GM10266 (cell line): ENCODE results near the gene NANOGP8.
"Not testable (repeated sequence)": the region's sequence is repeated elsewhere in the genome, so short reads cannot be mapped to it uniquely, and the experiment has no call there.

ENCODE experiments used
- DNase-seq: peaks from one replicate; pipeline ENCODE4 v3.0.0; 2012; ENCODE audit errors: extremely low spot score
- TF ChIP-seq, protein P1 (sequence below): IDR thresholded peaks from 2 replicates; pipeline ENCODE4 v1.5.1; 2012; ENCODE audit warnings: mild to moderate bottlenecking, low read depth; ENCODE audit not compliant: control insufficient read depth, insufficient read depth; ENCODE audit errors: missing control alignments

NANOGP8 gene, protein sequence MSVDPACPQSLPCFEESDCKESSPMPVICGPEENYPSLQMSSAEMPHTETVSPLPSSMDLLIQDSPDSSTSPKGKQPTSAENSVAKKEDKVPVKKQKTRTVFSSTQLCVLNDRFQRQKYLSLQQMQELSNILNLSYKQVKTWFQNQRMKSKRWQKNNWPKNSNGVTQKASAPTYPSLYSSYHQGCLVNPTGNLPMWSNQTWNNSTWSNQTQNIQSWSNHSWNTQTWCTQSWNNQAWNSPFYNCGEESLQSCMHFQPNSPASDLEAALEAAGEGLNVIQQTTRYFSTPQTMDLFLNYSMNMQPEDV

DNA sequence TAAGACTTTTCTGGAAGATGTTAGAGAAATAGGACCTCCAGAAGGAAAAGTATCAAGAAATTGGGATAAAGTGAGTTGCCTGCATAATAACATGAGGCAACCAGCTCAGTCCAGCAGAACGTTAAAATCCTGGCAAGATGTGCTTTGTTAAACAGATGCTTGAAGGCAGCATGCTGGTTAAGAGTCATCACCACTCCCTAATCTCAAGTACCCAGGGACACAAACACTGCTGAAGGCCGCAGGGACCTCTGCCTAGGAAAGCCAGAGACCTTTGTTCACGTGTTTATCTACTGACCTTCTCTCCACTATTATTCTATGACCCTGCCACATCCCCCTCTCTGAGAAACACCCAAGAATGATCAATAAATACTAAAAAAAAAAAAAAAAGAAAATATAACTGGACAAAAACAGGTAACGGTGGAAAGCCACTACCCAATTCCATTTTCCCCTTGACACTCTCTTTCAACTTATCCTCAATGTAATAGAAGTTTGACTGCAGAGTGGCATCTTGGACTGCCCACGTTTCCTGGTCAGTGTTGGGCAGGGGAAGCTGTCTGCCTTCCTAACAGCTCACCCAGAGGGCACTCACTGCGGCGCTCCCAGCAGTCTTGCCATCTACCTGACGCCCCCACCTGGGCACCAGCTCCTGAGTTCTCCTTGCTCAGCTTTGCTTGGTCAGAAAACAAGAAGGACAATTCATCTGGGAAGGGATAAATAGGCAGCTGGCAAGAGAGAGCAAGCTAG lies at the start of gene NANOGP8:
TSS of gene NANOGP8 (minus strand) at position 120 of the 744 bp plus-strand sequence. CDS start 185 bp downstream, outside the sequence.
- DNase-seq: not testable (repeated sequence)

DNA sequence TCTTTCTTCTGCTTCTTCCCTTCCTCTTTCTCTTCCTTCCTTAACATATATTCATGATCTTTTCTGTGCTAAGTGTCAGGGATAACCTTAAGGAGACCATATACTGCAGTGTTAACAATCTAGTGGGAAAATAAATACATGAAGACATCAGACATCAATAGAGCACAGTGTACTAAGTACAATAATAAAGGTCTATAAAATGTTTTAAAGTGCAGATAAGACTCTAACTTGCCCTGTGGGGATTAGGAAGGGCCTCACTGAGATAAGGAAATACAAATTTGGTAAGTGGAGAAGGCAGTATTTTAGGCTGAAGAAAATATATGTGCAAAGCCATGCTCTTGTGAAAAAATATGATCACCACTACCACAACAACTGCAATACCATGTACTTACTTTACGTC lies 49.2 kb upstream of the NANOGP8 start:
- TF ChIP-seq, protein P1, sequence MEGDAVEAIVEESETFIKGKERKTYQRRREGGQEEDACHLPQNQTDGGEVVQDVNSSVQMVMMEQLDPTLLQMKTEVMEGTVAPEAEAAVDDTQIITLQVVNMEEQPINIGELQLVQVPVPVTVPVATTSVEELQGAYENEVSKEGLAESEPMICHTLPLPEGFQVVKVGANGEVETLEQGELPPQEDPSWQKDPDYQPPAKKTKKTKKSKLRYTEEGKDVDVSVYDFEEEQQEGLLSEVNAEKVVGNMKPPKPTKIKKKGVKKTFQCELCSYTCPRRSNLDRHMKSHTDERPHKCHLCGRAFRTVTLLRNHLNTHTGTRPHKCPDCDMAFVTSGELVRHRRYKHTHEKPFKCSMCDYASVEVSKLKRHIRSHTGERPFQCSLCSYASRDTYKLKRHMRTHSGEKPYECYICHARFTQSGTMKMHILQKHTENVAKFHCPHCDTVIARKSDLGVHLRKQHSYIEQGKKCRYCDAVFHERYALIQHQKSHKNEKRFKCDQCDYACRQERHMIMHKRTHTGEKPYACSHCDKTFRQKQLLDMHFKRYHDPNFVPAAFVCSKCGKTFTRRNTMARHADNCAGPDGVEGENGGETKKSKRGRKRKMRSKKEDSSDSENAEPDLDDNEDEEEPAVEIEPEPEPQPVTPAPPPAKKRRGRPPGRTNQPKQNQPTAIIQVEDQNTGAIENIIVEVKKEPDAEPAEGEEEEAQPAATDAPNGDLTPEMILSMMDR: no peak
- DNase-seq: no peak

DNA sequence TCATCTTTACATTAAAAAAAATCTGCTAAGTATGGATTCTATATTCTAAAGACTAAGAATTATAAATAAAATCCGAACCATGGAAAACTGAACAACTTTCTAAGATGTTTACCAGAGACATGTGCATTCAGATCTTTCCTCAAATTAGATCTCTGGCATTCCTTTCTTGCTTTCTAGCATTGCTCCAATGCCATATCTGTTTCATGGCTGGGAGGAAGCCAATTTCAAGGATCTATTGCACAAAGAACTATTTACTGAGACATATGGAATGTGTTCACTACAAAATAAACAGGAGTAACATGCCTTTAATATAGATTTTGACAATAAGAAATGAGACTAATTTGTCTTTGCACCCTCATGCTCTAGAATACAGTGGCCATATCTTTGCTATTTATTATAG lies 45.1 kb upstream of the NANOGP8 start:
- TF ChIP-seq, protein P1: no peak
- no peak for DNase-seq

DNA sequence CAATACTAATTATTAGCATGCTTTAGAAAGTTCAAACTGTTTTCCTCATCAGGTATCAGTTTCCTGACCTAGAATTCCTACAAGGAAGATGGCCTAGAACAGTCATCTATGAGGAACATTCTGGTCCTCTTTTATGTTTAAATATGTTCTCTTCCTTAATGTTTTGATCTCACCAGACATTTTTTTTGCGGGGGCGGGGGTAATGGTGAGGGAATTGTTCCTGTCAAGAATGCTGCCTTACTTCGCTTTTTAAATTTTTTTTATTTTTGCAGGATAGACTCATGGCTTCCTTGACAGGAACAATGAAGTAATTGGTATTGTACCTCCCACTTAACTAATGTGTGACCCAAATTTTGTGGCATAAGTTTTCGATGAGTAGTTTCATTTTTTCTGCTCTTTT lies 44.3 kb upstream of the NANOGP8 start:
- TF ChIP-seq, protein P1: no peak
- DNase-seq: no peak

DNA sequence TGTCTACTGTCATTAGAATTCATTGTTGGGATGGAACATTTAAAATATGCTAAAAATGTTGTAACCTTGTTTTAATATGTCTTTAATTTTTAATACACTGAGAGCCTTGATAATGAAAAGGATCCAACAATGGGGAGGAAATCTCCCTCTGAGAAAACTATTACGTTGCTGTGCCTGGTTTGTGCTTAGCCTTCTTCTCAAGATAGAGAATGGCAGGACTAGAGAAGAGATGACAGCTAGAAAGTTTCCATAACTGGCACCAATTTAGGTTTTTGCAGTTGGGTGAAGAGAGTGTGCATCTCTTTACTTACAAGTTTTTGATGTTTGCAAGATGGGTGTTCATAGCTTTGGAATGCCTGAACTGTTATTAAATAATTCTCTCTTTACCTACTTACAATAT lies 42.6 kb upstream of the NANOGP8 start:
- TF ChIP-seq, protein P1: no peak
- DNase-seq: no peak

DNA sequence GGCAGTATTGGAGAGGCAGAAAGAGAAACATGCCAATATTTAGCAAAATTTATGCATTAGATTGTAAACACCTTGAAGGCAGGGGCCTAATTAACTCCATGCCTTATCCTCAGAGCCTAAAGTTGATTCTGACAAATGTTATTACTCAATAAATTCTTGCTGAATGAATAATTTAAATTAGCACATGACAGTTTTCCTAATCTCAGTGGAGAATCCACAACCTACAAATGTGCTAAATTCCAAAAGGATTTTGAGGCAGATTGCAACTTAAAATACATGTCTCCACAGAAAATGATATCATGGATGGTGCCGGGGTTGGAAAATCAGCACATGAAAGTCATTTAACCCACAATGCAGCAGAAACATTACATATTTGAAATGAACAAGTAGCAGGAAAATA lies 41.1 kb upstream of the NANOGP8 start:
- TF ChIP-seq, protein P1: no peak
- DNase-seq: no peak

DNA sequence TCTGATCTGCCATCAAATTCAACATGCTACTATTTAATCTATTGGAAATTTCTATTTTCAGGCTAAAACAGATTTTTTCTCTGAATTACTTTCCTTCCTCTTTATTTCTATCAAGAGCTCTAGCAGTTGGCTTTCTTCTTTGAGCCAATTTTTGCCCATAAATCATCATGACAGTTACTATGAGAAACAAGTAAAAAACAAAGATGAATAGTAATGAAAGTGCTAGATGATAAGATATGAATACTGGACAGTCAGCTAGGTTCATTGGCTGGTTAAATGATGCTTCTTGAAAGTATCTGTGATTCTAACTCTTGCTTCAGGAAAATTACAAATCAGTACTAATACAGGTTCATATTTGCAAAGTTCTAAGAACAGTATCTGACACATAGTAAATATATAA lies 38.6 kb upstream of the NANOGP8 start:
- TF ChIP-seq, protein P1: no peak
- DNase-seq: no peak
